Measurements from ENCODE around the gene RDH11. TPM values are rescaled to one million over a fixed set of nuclear protein-coding genes. Genes with fewer than 3 reads are reported as not detected.
A peak's percentile ranks its signal among the peaks of the same experiment; 100 is the strongest.
"Not testable (repeated sequence)": the region's sequence is repeated elsewhere in the genome, so short reads cannot be mapped to it uniquely, and the experiment has no call there.

Gene RDH11
- total RNA-seq, 3 donors from 2014 or later, result 36.0 to 44.1 (median 38.3) TPM

DNA sequence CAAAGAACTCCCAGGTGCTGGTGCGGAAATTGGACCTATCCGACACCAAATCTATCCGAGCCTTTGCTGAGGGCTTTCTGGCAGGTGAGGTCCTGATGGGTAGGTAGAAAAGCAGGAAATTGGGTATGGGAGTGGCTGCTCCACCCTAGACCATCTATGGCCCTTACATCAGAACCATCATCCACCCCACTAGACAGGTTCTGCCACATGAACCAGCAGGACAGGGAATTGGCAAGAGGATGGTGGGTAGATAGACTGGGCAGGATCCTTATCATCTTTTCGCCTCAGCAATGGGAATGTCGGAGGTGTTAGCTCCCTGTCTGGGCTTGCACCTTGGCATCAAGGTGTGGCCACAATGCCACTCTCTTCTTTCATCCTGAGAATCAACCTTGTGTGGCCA lies 29.6 kb upstream of the RDH11 start:
- no peak for ATAC-seq
- no peak for DNase-seq
- Histone ChIP-seq H3K36me3 (ENCODE audit: low read depth) (no peaks in the 10 kb centered on the region), H3K4me1 (ENCODE audit: low read depth) (peaks cover 3% of the 10 kb centered on the region), H3K4me3 (no peak overlapping the region), H3K9me3 (no peaks in the 10 kb centered on the region)
- intact Hi-C loops (cut with DNase I, micrococcal nuclease), result no loop called here
- TF ChIP-seq, protein P1, sequence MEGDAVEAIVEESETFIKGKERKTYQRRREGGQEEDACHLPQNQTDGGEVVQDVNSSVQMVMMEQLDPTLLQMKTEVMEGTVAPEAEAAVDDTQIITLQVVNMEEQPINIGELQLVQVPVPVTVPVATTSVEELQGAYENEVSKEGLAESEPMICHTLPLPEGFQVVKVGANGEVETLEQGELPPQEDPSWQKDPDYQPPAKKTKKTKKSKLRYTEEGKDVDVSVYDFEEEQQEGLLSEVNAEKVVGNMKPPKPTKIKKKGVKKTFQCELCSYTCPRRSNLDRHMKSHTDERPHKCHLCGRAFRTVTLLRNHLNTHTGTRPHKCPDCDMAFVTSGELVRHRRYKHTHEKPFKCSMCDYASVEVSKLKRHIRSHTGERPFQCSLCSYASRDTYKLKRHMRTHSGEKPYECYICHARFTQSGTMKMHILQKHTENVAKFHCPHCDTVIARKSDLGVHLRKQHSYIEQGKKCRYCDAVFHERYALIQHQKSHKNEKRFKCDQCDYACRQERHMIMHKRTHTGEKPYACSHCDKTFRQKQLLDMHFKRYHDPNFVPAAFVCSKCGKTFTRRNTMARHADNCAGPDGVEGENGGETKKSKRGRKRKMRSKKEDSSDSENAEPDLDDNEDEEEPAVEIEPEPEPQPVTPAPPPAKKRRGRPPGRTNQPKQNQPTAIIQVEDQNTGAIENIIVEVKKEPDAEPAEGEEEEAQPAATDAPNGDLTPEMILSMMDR (IDR thresholded peaks at IDR 0.05), result no peak

DNA sequence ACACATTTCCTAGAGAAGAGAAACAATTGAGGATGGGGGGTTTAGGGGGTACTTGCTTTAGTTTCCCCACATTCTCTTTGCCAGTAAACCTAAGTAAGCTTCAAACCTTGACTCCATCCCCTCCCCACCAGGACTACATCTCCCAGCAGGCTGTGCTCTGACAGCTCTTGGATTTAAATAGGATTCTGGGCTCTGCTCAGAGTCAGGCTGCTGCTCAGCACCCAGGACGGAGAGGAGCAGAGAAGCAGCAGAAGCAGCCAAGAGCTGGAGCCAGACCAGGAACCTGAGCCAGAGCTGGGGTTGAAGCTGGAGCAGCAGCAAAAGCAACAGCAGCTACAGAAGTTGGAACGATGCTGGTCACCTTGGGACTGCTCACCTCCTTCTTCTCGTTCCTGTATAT lies 26.7 kb upstream of the RDH11 start:
- peaks cover 5% of the 10 kb centered on the region for H3K4me1 ChIP-seq (ENCODE audit: low read depth)
- intact Hi-C loops (cut with DNase I, micrococcal nuclease), result no loop called here
- no peak overlapping the region for H3K4me3 ChIP-seq
- TF ChIP-seq, protein P1 (IDR thresholded peaks at IDR 0.05), result no peak
- DNase-seq (peak in 1 of 3 donors; percentile 19), ATAC-seq (peak; percentile 24)
- no peaks in the 10 kb centered on the region for H3K9me3 ChIP-seq
- H3K36me3 ChIP-seq (ENCODE audit: low read depth), result no peaks in the 10 kb centered on the region

DNA sequence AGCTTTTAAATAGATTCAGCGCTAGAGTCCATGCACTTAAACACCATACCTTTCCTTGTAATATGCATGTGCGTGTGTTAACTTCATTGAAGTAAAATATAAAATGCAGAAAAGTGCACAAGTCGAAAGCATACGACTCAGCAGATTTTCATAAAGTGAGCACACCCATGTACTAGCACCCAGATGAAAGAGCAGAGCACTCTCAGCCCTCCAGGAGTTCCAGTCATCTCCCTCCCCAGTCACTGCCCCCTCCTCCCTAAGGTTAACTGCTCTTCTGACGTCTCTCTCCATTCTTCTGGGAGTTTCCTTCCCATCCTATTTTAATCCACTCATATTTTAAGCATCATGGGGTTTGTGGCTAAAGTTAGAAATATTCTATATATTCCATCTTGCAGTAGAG lies 26.3 kb upstream of the RDH11 start:
- no peak for DNase-seq
- H3K36me3 ChIP-seq (ENCODE audit: low read depth), result no peaks in the 10 kb centered on the region
- H3K9me3 ChIP-seq, result no peaks in the 10 kb centered on the region
- no peak for ATAC-seq
- TF ChIP-seq, protein P1 (IDR thresholded peaks at IDR 0.05), result no peak
- intact Hi-C loops (cut with DNase I, micrococcal nuclease), result no loop called here
- no peak overlapping the region for H3K4me3 ChIP-seq
- peaks cover 5% of the 10 kb centered on the region for H3K4me1 ChIP-seq (ENCODE audit: low read depth)

DNA sequence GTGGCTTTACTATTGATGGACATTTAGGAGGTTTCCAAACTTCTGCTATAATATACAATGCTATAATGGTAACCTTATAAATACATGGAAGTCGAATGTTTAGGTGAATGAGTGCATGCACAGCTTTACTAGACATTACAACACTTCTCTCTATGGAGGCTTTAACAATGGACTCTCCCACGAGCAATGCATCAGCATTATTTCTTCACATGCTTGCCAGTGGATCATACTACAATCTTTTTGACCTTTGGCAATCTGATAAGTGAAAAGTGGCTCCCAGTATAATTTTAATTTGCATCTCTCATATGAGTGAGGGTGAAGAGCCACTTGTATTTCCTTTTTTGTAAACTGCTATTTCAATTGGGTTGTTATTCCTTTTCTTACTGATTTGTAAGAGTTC lies 24.3 kb upstream of the RDH11 start:
- Histone ChIP-seq H3K9me3 (no peaks in the 10 kb centered on the region), H3K4me3 (no peak overlapping the region), H3K4me1 (ENCODE audit: low read depth) (peaks cover 5% of the 10 kb centered on the region), H3K36me3 (ENCODE audit: low read depth) (no peaks in the 10 kb centered on the region)
- TF ChIP-seq, protein P1 (IDR thresholded peaks at IDR 0.05), result no peak
- DNase-seq (no peak), ATAC-seq (no peak)
- intact Hi-C loops (cut with DNase I, micrococcal nuclease), result no loop called here

DNA sequence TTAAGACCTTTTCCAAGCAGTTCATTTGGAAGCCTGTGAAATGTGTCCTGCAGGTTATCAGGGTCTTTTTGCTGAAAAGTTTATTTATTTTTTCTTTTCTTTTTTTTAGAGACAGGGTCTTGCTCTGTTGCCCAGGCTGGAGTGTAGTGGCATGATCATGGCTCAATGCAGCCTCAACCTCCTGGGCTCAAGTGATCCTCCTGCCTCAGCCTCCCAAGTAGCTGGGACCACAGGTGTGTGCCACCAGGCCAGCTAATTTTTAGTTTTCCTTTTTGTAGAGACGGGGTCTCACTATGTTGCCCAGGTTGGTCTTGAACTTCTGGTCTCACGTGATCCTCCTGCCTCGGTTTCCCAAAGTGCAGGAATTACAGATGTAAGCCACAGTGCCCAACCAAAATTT lies 23.8 kb upstream of the RDH11 start:
- H3K9me3 ChIP-seq; intact Hi-C loops (cut with DNase I, micrococcal nuclease); H3K36me3 ChIP-seq (ENCODE audit: low read depth); H3K4me1 ChIP-seq (ENCODE audit: low read depth); ATAC-seq; DNase-seq; H3K4me3 ChIP-seq: not testable (repeated sequence)

DNA sequence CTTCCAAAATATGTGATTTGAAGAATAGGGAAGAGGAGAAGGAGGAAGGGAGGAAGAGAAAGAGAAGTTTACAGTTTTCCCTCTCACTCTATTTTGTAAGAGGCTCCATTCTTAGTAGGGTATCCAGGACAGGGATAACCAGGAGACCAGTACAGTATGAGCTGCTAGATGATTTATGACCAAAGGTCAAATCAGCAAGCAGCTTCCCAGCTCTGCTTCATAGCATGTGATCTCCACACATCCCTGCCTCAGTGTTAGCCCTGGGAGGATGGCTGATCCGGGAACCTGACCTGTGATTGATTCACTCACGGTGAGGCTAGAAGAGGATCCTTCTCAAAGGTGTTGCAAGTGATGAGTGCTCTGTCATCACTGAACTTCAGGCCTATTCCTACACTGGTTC lies 22.7 kb upstream of the RDH11 start:
- Histone ChIP-seq H3K4me1 (ENCODE audit: low read depth) (peaks cover 5% of the 10 kb centered on the region), H3K4me3 (no peak overlapping the region), H3K36me3 (ENCODE audit: low read depth) (no peaks in the 10 kb centered on the region), H3K9me3 (no peaks in the 10 kb centered on the region)
- ATAC-seq, result no peak
- TF ChIP-seq, protein P1 (IDR thresholded peaks at IDR 0.05), result no peak
- no peak for DNase-seq
- intact Hi-C loops (cut with DNase I, micrococcal nuclease), result no loop called here
